Stimulated activated CD4-positive, alpha-beta T cell treated with anti-CD3 and anti-CD28 coated beads, Interleukin-2, amount 100 ng/mL, for 24 hours (primary cell): ENCODE measurements around the gene TIGAR.
A peak's percentile ranks its signal among the peaks of the same experiment; 100 is the strongest.

Source experiments
- DNase-seq, 2 donors: peaks; one replicate each; pipeline ENCODE4 v3.0.0-alpha.2; 2020

TIGAR gene

GRCh38 chr12:4320853-4321701, at the start of gene TIGAR:
TIGAR (plus strand) TSS chr12:4321213; CDS start chr12:4321272, 59 bp downstream.
- peak; percentile 92 for DNase-seq

- DNase-seq: peak; percentile 85 to 88
Observed at GRCh38 chr12:4271717-4272423, 49.1 kb upstream of the TIGAR start.

GRCh38 chr12:4272424-4273272, 48.4 kb upstream of the TIGAR start:
- DNase-seq: peak; percentile 80

GRCh38 chr12:4273273-4273651, 47.8 kb upstream of the TIGAR start:
- no peak for DNase-seq

GRCh38 chr12:4273652-4274395, 47.2 kb upstream of the TIGAR start, which contains the start of gene CCND2:
CCND2 (plus strand) TSS chr12:4273762; CDS start chr12:4274041, 279 bp downstream.
- DNase-seq: peak; percentile 82 to 84

- DNase-seq: no peak
Observed at GRCh38 chr12:4274396-4275015, 46.5 kb upstream of the TIGAR start.

GRCh38 chr12:4275016-4275869, 45.8 kb upstream of the TIGAR start:
- no peak for DNase-seq

GRCh38 chr12:4275870-4276301, 45.1 kb upstream of the TIGAR start:
- DNase-seq: no peak

- peak; percentile 83 to 89 for DNase-seq
Observed at GRCh38 chr12:4276524-4277204, 44.3 kb upstream of the TIGAR start.

- DNase-seq: no peak
Observed at GRCh38 chr12:4277205-4277543, 43.8 kb upstream of the TIGAR start.

GRCh38 chr12:4277857-4278256, 43.2 kb upstream of the TIGAR start:
- DNase-seq: no peak

GRCh38 chr12:4278329-4279197, 42.5 kb upstream of the TIGAR start:
- DNase-seq: no peak

GRCh38 chr12:4279198-4279690, 41.8 kb upstream of the TIGAR start:
- DNase-seq: no peak

- DNase-seq: no peak
Observed at GRCh38 chr12:4280351-4281163, 40.5 kb upstream of the TIGAR start.

GRCh38 chr12:4281173-4281654, 39.8 kb upstream of the TIGAR start:
- DNase-seq: no peak

- no peak for DNase-seq
Observed at GRCh38 chr12:4282103-4282891, 38.7 kb upstream of the TIGAR start.

GRCh38 chr12:4282892-4283511, 38.0 kb upstream of the TIGAR start:
- DNase-seq: no peak
